SU-DHL-6 (cell line): ENCODE data around the gene ANKZF1.

Experiments
- EZH2phosphoT487 ChIP-seq: fragments of 200-600 bp; sonication (generic), shearing (Covaris generic); conservative IDR thresholded peaks from 2 replicates; pipeline ENCODE4 v1.6.1; 2018; ENCODE audit warnings: mild to moderate bottlenecking, antibody characterized with exemption, low read length, moderate library complexity, mixed read lengths
- TF ChIP-seq, protein P1 (sequence below): fragments of 200-600 bp; sonication (generic); IDR thresholded peaks from one replicate; pipeline ENCODE4 v1.5.1; 2017; ENCODE audit warnings: antibody characterized with exemption, mild to moderate bottlenecking, low read length, moderate library complexity; ENCODE audit not compliant: insufficient read depth, poor library complexity, severe bottlenecking

GRCh38 chr2:219281588-219281987 is 52.0 kb downstream of the ANKZF1 start:
- TF ChIP-seq, protein P1, sequence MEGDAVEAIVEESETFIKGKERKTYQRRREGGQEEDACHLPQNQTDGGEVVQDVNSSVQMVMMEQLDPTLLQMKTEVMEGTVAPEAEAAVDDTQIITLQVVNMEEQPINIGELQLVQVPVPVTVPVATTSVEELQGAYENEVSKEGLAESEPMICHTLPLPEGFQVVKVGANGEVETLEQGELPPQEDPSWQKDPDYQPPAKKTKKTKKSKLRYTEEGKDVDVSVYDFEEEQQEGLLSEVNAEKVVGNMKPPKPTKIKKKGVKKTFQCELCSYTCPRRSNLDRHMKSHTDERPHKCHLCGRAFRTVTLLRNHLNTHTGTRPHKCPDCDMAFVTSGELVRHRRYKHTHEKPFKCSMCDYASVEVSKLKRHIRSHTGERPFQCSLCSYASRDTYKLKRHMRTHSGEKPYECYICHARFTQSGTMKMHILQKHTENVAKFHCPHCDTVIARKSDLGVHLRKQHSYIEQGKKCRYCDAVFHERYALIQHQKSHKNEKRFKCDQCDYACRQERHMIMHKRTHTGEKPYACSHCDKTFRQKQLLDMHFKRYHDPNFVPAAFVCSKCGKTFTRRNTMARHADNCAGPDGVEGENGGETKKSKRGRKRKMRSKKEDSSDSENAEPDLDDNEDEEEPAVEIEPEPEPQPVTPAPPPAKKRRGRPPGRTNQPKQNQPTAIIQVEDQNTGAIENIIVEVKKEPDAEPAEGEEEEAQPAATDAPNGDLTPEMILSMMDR: no peak
- no peak for TF ChIP-seq EZH2phosphoT487
